ENCODE measurements around the gene SORT1.
"Not testable (repeated sequence)": the region's sequence is repeated elsewhere in the genome, so short reads cannot be mapped to it uniquely, and the experiment has no call there.

SORT1 gene

GRCh38 chr1:109396871-109397580 is 692 bp downstream of the SORT1 start:
- no peak for DNase-seq

- DNase-seq = no peak
These were observed 1.2 kb downstream of the SORT1 start for GRCh38 chr1:109396513-109396839.

- DNase-seq = no peak
These were observed 1.9 kb downstream of the SORT1 start for GRCh38 chr1:109395602-109396512.

DNA sequence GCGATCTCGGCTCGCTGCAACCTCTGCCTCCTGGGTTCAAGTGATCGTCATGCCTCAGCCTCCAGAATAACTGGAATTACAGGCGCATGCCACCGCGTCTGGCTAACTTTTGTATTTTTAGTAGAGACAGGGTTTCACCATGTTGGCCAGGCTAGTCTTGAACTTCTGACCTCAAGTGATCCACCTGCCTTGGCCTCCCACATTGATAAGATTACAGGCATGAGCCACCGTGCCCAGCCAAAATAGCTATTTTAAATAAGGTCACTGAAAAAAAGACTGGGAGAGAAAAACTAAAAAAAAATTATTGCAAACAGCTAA is 2.5 kb downstream of the SORT1 start:
- not testable (repeated sequence) for DNase-seq

DNA sequence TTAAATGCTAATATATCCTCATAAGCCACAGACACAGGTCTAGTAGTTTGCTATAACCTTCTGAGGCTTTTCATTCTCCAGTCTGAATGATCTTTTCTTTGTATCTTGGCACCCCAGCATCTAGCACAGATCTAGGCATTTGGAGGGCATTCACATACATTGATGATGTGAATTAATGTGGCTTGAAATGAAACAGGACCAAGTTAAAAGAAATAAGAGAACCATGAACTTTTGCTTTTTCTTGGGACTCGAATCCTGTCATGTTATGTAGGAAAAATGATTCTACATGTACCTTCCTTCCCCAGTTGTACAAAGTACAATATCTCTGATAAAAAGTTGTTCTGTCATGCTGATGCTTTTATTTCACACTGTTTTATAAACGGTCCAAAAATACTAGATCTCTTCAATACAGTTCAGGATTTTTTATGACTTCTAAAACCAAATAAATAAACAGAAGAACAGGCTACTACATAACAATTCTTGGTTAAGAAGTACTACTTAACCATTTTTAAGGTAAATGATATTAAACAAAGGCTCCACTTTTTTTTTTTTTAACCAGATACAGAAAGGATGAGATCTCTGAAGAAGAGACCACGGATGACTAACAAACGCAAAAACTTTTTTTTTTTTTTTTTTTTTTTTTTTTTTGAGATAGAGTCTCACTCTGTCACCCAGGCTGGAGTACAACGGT is 3.0 kb downstream of the SORT1 start:
- DNase-seq = no peak

DNA sequence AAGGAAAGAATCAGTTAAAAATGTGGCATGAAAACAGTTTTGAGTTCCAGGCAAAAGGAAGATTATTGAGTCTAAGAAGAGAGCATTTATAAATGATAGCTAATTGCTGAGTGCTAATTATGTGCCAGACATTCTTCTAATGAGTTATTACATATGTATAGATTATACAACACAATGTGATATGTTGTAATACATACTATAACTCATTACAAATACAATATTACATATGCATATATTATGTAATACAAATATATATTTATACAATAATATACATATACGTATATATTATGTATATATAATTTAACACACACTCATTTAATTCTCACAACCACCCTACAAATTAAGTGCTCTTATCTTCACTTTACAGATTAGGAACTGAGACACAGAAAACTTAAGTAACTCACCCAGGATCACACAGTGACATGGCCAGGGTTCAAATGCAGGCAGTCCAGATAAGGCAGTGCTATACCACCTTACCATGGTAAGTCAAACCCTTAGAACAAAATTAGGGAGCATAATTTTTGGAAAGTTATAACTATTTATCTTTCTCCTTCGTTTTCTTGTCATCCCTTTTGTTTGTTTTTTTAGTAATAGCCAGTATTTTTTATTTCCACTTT is 4.0 kb downstream of the SORT1 start:
- no peak for DNase-seq

DNA sequence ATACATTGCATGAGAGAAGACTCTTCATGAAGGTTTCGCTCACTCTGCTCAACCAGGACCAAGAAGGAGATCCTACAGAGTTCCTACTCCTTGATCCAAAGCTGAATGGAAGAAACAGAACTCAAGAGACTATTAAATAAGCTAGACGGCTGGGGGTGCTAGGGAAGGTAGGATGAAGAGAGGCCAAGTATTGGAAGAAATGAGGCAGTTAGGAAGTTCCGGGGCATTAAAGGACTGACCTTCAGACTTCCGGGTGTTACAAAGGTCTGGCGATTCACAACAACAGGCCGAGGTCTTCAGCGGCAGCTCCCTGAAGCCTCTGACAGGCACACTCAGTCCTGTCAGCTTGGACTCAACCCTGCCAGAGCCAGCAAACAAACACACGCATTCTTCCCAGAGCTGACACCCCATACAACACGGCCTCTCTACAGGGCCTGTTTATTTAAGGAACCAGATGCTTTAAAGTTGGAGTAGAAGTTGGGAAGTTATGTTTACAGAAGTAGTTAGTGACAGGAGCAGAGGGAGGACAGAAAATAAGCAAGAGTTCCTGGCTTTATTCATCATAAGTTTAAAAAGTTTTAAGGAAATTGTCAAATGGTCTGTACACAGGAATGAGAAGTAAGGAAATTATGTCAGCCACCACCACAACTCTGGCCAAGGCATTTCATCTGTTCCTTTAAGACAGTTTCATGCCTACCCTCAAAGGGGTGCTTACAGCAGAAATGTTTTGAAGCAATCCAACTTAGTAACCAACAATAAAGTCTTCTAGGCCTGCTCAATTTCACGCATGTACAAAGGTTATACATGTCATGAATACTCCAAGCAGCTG is 4.7 kb downstream of the SORT1 start:
- DNase-seq = no peak

DNA sequence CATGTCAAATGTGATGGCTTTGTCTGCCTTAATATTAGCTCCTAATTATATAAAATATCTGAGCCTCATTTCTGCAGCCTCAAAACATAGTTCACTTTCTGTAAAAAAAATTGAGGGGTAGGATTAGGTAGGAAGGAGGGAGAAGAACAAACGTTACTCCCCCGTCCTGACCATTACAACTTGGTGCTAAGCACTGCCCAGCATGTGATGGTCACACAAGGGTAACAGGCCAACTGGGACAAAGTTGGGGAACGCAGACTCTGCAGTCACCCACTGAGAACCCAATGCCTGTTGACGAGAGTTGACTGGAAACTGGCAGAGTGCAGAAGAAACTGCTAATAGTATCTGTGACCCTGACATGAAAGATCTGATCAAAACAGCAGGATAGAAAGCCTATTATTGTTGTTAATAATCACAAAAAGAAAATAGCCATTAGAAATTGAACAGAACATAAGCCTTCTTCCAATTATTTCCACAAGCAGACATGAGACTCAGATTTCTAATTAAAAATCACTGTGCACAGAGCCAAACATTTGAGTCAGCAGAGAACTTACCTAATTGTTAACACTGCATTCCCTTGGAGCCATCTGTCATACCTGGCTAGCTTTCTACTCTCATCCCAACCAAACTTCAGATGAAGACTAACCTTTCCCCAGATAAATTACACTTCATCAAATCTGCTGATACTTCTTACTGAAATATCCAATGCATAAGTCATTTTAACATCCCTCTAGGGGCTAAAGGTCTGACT is 5.5 kb downstream of the SORT1 start:
- no peak for DNase-seq

GRCh38 chr1:109391626-109392025 is 6.1 kb downstream of the SORT1 start:
- no peak for DNase-seq

GRCh38 chr1:109391157-109391556 is 6.6 kb downstream of the SORT1 start:
- DNase-seq = no peak

- no peak for DNase-seq
These were observed 7.9 kb downstream of the SORT1 start for GRCh38 chr1:109389638-109390341.

- DNase-seq = no peak
These were observed 8.7 kb downstream of the SORT1 start for GRCh38 chr1:109388884-109389637.

DNA sequence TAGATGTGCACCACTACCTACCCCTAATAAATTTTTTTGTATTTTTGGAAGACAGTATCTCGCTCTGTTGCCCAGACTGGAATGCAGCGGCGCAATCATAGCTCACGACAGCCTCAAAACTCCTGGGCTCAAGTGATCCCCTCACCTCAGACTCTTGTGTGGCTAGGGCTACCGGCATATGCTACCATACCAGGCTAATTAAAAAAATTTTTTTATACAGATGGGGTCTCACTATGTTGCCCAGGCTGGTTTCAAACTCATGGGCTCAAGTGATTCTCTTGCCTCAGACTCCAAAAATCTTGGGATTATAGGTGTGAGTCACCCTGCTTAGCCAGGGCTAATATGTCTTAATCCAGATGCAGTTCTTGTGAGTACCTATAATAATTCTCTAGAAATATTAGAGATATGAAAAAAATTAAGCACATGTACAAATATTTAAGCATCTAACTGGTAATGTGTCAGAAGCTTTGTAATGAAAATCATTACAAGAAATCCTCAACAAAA is 9.5 kb downstream of the SORT1 start:
- no peak for DNase-seq

GRCh38 chr1:109386054-109386717 is 11.5 kb downstream of the SORT1 start:
- DNase-seq = no peak

- DNase-seq = no peak
These were observed 12.3 kb downstream of the SORT1 start for GRCh38 chr1:109385417-109385816.

GRCh38 chr1:109383854-109384253 is 13.9 kb downstream of the SORT1 start:
- DNase-seq = no peak

DNA sequence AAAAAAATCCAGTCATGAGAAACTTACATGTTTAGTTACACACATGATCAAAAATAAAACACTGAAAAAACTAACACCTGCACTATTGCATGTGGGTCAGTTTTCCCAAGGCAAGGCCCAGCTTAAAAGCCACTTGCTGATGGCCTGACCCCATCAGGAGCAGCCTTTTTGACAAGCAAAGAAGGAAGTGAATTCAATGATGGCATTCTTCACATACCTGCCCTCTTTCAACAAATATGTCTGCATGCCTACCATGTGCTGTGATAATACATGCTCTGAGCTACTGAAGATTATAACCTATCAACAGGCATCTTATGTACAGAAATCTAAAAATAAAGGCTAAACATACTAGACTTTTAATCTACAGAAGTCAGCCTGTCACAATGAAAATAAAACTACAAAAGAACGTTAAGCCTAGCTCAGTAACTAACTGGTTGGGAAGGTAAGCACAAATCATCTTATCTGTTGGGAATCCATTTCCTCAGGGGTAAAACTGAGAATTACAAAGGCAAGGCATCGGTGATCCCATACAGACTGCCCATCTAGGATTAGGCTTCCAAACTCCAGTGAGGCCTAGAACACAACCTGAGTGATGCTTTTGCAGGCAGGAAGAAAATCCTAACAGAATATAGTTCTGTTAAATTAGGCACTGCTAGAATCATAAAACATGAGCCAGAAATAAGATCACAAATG is 14.5 kb downstream of the SORT1 start:
- no peak for DNase-seq

DNA sequence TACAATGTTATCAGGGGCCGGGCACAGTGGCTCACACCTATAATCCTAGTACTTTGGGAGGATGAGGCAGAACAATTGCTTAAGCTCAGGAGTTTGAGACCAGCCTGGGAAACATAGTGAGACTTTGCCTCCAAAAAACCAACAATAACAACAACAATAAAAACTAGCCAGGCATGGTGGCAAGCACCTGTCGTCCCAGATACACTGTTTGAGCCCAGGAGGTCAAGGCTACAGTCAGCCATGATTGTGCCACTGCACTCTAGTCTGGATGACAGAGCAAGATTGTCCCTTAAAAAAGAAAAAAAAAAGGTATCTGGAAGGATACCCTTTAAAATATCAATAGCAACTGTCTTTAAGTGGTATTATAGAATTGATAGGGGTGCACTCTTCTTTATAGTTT is 16.1 kb downstream of the SORT1 start:
- no peak for DNase-seq

- DNase-seq = no peak
These were observed 17.8 kb downstream of the SORT1 start for GRCh38 chr1:109379907-109380306.

All from NCI-H187 treated with DMSO at 0.1 percent for 48 hours (cell line).